ENCODE measurements around the gene SAMD3.

Gene SAMD3

DNA sequence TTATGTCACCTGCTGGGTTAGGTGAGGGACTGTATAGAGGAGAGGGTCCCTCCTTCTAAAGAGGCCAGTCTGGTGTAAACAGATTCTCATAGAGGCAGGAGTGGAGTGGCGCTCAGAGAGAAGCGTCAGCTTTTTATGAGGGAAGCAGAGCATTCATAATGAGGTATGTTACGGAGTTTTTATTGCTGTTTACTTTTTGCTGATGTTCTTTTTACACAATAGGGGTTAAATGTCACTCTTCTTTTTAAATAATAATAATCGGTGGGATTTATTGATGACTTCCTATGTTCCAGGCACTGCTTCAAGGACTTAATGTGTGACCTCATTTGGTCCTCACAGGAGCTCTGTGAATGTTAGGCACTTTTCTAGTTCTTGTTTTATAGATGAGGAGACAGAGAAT, 124.4 kb downstream of the SAMD3 start:
- no peaks in the 10 kb centered on the region for H3K9me3 ChIP-seq (ENCODE audit: control insufficient read depth in 1 of 2, low read length in 2 of 2)

More for the DNA sequence above, 124.4 kb downstream of the SAMD3 start:
- peaks cover 0 to 19% of the 10 kb centered on the region in 2 donors for H3K36me3 ChIP-seq (ENCODE audit: control insufficient read depth in 1 of 2, insufficient read depth in 2 of 2, low read length in 2 of 2)
- no peak overlapping the region for H3K4me3 ChIP-seq (ENCODE audit: low read depth in 1 of 2, low read length in 2 of 2)
- no peaks in the 10 kb centered on the region for H3K4me1 ChIP-seq (ENCODE audit: control insufficient read depth in 1 of 2, insufficient read depth in 2 of 2, low read length in 2 of 2)
- H3K27me3 ChIP-seq (ENCODE audit: low read depth, low read length) = no peaks in the 10 kb centered on the region
- no peak overlapping the region for H3K27ac ChIP-seq (ENCODE audit: low read length)

Data from muscle layer of duodenum (tissue), 2 donors.